Measurements from ENCODE around the gene NQO1. TPM values are rescaled to one million over a fixed set of nuclear protein-coding genes. Genes with fewer than 3 reads are reported as not detected.

Gene NQO1
- total RNA-seq, 3 donors from 2014 or later, result 41.2 to 133 (median 87.4) TPM

GRCh38 chr16:69680358-69680757, 46.0 kb downstream of the NQO1 start:
- DNase-seq, result no peak
- no peaks in the 10 kb centered on the region for H3K4me1 ChIP-seq (ENCODE audit: low read depth)
- intact Hi-C loops (cut with DNase I, micrococcal nuclease), result no loop called here
- H3K36me3 ChIP-seq (ENCODE audit: low read depth), result no peaks in the 10 kb centered on the region
- no peaks in the 10 kb centered on the region for H3K9me3 ChIP-seq
- no peak for ATAC-seq
- TF ChIP-seq CTCF (IDR thresholded peaks at IDR 0.05), result no peak
- H3K4me3 ChIP-seq, result no peak overlapping the region

GRCh38 chr16:69672998-69673713, 53.2 kb downstream of the NQO1 start:
- Histone ChIP-seq H3K4me3 (no peak overlapping the region), H3K4me1 (ENCODE audit: low read depth) (no peaks in the 10 kb centered on the region), H3K36me3 (ENCODE audit: low read depth) (no peaks in the 10 kb centered on the region), H3K9me3 (no peaks in the 10 kb centered on the region)
- DNase-seq, result no peak
- no peak for ATAC-seq
- intact Hi-C loops (cut with DNase I, micrococcal nuclease), result no loop called here
- TF ChIP-seq CTCF (IDR thresholded peaks at IDR 0.05), result no peak

GRCh38 chr16:69672315-69672997, 53.9 kb downstream of the NQO1 start:
- no peak for ATAC-seq
- no peak for TF ChIP-seq CTCF (IDR thresholded peaks at IDR 0.05)
- DNase-seq, result no peak
- no peaks in the 10 kb centered on the region for H3K36me3 ChIP-seq (ENCODE audit: low read depth)
- no peak overlapping the region for H3K4me3 ChIP-seq
- H3K4me1 ChIP-seq (ENCODE audit: low read depth), result no peaks in the 10 kb centered on the region
- H3K9me3 ChIP-seq, result no peaks in the 10 kb centered on the region
- intact Hi-C loops (cut with DNase I, micrococcal nuclease), result no loop called here

- intact Hi-C loops (cut with DNase I, micrococcal nuclease), result loop anchor here in 1 of 2 donors (10.0 kb wide), 1 partner anchor 195 kb away; no protein-coding TSS in a partner anchor
- ATAC-seq, result no peak
- no peaks in the 10 kb centered on the region for H3K36me3 ChIP-seq (ENCODE audit: low read depth)
- TF ChIP-seq CTCF (IDR thresholded peaks at IDR 0.05), result no peak
- H3K4me3 ChIP-seq, result no peak overlapping the region
- H3K4me1 ChIP-seq (ENCODE audit: low read depth), result no peaks in the 10 kb centered on the region
- H3K9me3 ChIP-seq, result no peaks in the 10 kb centered on the region
- no peak for DNase-seq
Observed at GRCh38 chr16:69669577-69669976, 56.8 kb downstream of the NQO1 start.

- H3K4me1 ChIP-seq (ENCODE audit: low read depth), result no peaks in the 10 kb centered on the region
- DNase-seq, result no peak
- ATAC-seq, result no peak
- no peaks in the 10 kb centered on the region for H3K9me3 ChIP-seq
- no peak for TF ChIP-seq CTCF (IDR thresholded peaks at IDR 0.05)
- peaks cover 4% of the 10 kb centered on the region for H3K36me3 ChIP-seq (ENCODE audit: low read depth)
- H3K4me3 ChIP-seq, result no peak overlapping the region
- intact Hi-C loops (cut with DNase I, micrococcal nuclease), result loop anchor here in 1 of 2 donors (10.0 kb wide), 1 partner anchor 189 kb away; no protein-coding TSS in a partner anchor
Observed at GRCh38 chr16:69663846-69664245, 62.5 kb downstream of the NQO1 start.

Measured in mucosa of descending colon (tissue), 3 donors.